T-helper 1 cell treated with Interleukin-12 subunit alpha and Interleukin-12 subunit beta and Interleukin-4 antibody, amounts not matched to agents 30 ng/mL and 1 ng/mL, for 36 hours (primary cell): Measurements from ENCODE around the gene ZFP64. TPM values are rescaled to one million over a fixed set of nuclear protein-coding genes. Genes with fewer than 3 reads are reported as not detected.

ENCODE experiments used
- intact Hi-C: fragments of 100-400 bp; cut with micrococcal nuclease; formaldehyde crosslinking; loops from one replicate; pipeline ENCODE4 v1.15.1; 2024
- total RNA-seq: library from RNA; stranded (reverse); gene quantifications from 2 replicates; pipeline ENCODE4 v1.2.3, GENCODE V29; 2022

ZFP64 gene
- total RNA-seq, 1 donor from 2014 or later, result 10.0 TPM

- intact Hi-C loops, result no loop called here
Measured at GRCh38 chr20:52204136-52204535, 12.6 kb upstream of the ZFP64 start.

- intact Hi-C loops, result no loop called here
Measured at GRCh38 chr20:52201395-52201794, 9.8 kb upstream of the ZFP64 start.

DNA sequence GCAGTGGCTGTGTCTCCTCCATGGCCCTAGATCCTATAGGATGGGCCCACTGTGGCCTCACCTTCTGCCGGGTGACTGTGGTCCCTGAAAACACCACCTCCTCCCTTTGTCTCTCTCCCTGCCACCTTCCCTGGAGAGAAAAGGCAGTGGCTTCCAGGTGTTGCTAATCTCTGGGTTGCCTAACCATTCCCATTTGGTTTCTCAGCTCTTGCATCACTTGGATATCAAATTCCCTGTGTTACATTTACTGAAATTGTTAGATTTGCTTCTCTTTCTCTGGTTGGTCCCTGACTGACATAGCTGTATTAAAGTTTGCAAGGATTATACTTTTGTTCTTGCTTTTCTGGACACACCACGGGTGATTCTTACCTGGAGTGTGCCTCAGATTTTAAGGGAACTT, 9.3 kb upstream of the ZFP64 start:
- intact Hi-C loops, result no loop called here

GRCh38 chr20:52196845-52197244, 5.3 kb upstream of the ZFP64 start:
- intact Hi-C loops, result no loop called here

DNA sequence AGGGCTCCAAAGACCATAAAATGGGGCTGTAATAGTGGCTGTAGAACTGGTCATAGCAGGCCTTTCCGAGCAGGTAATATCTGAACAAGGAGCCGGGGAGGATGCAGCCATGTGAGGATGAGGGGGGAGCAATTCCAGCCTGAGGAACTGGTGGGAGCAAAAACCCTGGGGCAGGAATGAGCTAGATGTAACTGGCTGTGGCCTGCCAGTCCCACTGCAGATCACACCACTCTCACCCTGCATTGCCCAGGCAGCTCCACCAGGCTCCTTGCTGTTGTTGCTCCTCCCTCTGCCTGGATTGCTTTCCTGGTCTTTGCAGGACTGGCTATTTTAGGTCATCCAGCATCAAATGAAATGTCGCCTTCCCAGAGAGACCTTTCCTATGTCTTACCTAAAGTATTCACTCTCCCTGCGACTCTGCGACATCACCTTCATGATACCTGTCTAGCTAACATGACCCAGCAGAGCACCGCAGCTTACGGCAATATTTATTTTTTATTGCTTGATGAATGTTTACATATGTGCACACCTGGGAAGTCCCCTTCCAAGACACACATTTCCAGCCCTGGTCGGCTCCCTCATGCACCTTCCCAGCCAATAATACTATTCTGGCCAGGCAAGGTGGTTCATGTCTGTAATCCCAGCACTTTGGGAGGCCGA, 2.4 kb upstream of the ZFP64 start:
- intact Hi-C loops, result loop anchor here (5.0 kb wide), 1 partner anchor 62 kb away; no protein-coding TSS in a partner anchor

DNA sequence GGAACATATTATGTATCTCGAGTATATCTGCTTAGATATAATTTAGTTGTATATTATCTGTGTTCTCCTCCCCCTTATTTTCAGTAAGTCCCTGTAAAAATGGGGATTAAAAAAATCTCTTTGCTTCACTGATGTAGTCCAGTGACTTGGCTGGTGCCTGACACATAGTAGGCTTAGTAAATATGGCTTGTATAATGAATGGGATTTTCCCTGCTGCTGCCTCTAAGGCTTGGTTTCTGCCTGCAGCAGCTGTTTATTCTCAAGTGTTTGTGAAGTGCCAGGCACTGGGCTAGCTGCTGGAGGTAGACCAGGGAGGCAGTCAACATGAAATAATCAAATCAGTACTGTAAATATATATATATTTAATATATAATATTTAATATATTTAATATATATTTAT, 1.6 kb upstream of the ZFP64 start:
- intact Hi-C loops, result loop anchor here (5.0 kb wide), 1 partner anchor 61 kb away; no protein-coding TSS in a partner anchor

- intact Hi-C loops, result loop anchor here (5.0 kb wide), 1 partner anchor 60 kb away; no protein-coding TSS in a partner anchor
Measured at GRCh38 chr20:52192719-52193007, 1.1 kb upstream of the ZFP64 start.

GRCh38 chr20:52191916-52192718, 538 bp upstream of the ZFP64 start:
- intact Hi-C loops, result loop anchor here (5.0 kb wide), 1 partner anchor 60 kb away; no protein-coding TSS in a partner anchor

GRCh38 chr20:52190437-52191131, 995 bp downstream of the ZFP64 start:
- intact Hi-C loops, result loop anchor here (5.0 kb wide), 1 partner anchor 58 kb away; no protein-coding TSS in a partner anchor

GRCh38 chr20:52181766-52182165, 9.8 kb downstream of the ZFP64 start:
- intact Hi-C loops, result no loop called here

GRCh38 chr20:52180180-52180840, 11.3 kb downstream of the ZFP64 start:
- intact Hi-C loops, result no loop called here

DNA sequence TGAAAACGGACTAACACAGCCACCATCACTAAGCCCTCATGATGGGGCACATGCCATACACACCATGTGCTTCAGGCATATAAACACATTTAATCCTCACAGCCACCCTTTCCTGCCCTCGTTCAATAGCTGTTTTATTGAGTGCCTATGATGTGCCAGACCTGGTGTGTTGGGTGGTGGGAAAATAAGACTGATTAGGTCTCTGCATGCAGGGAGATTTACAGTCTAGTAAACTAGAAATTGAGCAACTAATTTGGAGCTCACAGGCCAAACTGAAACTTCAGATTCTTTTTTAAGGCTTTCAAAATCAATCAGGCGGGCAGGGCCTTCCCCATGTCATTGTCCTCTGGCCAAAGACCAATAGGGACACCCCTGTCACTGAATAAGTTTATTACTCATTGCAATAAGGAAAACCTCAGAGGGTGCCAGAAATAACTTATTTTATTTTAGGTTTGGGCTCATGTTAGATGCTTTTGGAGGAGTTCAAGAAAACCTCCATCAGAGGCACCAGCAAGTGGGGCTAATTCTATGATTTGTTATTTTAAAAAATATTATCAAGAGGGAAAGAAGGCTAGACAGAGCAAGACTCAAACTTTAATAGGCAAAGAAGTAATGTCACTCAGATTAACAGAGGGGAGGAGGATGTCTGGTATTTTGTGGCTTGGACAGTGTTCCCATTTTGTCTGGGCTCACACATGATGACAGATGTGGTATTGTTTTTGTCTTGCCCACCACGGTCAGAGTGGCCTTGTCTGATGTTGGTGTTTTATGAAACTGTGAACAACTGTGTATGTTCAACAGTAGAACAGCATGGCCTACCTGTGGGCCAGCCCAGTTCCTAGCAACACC, 12.0 kb downstream of the ZFP64 start:
- intact Hi-C loops, result no loop called here

- intact Hi-C loops, result no loop called here
Measured at GRCh38 chr20:52178691-52179090, 12.9 kb downstream of the ZFP64 start.

DNA sequence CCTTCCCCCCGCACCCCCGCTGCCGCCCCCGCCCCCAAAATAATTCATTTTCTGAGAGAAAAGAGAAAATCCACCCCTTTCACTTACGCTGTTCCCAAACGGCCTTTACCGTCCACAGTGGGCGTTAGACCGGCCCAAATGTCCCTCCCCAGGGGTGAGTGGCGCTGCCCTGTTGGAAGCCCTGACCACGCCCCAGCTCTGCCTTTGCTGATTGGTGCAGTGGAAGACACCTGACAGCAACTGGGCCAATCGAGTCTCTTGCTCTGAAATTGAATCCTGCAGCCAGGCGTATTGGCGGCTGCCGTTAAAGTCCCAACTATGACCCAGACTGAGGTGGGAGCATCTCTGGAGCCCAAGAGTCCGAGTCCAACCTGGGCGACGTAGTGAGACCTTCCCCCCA, 15.7 kb downstream of the ZFP64 start:
- intact Hi-C loops, result no loop called here

DNA sequence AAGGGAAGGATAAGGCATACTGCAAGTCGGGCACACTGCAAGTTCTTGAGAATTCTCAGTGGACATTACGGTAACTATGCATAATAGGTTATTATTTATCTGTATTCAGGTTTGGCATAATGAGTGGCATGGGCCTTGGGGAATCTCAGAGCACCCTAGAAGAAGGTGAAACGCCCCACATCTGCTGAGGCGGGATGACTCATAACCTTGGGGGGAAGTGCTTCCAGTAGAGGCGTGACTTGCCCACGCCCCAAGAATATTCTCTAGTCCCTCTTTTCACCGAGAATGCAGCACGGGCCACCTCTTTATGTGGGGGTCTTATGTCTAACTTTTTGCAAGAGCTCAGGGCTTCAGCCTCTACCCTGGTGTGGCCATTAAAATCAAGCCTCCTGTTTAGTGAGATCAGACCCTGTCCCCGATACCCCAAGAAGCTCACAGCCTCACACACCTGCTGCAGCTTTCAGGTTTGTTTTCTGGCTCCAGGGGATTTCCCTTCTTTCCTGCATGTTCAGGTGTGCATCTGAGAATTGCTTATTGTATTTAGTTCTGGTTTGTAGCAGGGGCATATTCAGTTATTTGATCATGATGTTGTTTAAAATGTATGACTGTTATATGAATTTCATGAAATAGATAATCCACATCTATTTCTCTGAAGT, 19.1 kb downstream of the ZFP64 start:
- intact Hi-C loops, result no loop called here

GRCh38 chr20:52171025-52171424, 20.6 kb downstream of the ZFP64 start:
- intact Hi-C loops, result no loop called here

DNA sequence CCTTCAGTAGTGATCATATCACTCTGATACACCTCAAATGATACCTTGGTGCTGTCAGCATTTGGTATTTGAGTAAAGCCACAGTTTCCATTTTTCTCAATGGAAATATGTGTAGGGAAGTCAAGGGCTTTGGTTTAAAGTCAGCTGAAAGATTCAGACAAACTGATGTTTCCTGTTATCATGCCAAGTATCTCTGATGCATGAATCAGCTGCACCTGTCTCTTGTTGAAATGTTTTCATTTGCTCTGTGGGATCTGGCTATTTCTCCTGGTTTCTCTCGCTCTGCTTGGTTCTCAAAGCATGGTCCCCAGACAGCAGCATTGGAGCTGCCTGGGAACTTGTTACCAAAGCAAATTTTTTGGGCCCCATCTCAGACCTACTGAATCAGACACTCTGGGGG, 23.5 kb downstream of the ZFP64 start:
- intact Hi-C loops, result no loop called here

DNA sequence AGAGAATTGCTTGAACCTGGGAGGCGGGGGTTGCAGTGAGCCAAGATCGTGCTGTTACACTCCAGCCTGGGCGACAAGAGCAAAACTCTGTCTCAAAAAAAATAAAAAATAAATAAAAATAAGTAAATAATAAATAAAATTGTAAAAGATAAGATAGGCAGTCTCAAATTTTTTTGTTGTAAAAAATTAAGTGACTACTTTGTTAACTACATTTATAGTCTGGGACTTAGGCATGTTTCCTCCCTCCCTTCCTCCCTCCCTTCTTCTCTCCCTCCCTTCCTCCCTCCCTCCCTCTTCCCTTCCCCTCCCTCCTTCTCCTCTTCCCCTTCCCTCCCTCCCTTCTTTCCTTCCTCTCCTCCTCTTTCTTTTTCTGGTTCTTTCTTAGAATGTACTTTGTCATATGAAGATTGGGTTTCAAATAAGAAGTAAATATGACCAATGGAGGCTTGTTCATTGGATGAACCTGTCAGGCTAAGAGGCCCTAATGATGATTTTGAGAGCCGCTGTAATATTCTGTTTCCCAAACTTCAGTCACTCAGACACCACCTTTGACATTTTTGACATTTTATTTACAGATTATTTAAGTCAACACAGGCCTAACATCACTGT, 24.2 kb downstream of the ZFP64 start:
- intact Hi-C loops, result no loop called here

DNA sequence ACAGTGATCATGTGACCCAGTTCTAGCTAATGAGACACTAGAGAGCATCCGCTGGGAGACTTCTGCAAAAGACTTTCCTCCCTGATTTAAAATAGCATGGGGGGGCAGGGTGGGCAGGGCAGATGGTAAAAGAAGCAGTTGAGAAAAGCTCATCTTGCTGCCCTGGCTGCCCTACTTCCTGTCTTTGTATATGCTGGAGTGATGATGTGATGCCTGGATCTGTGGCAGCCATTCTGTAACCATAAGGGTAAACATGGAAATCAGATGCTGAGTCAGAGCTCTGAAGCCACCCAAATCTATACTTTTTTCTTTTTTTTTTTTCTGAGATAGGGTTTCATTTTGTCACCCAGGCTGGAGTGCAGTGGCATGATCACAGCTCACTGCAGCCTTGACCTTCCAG, 25.4 kb downstream of the ZFP64 start:
- intact Hi-C loops, result no loop called here
